Epithelial cell of proximal tubule (primary cell): ENCODE data around the gene IST1. TPM values are rescaled to one million over a fixed set of nuclear protein-coding genes. Genes with fewer than 3 reads are reported as not detected.

Experiments used
- DNase-seq: peaks from one replicate; pipeline ENCODE4 v3.0.0-alpha.2; 2011; ENCODE audit warnings: low read depth
- H3K4me3 ChIP-seq: 2 replicates; pipeline ENCODE4 v1.5.1; 2011; ENCODE audit warnings: low read depth, mild to moderate bottlenecking, low read length
- total RNA-seq: library from RNA; depleted of rRNA; stranded (reverse); fragments of >200 nt; gene quantifications from 2 replicates; pipeline ENCODE4 v1.2.3, GENCODE V29; 2015
- TF ChIP-seq, protein P1 (sequence below): conservative IDR thresholded peaks from 2 replicates; pipeline ENCODE4 v1.5.1; 2012; ENCODE audit warnings: low read depth, mild to moderate bottlenecking, low read length

Gene IST1
- total RNA-seq, 1 donor from 2014 or later = 211 TPM

GRCh38 chr16:71878911-71879310 lies 16.4 kb upstream of the IST1 start:
- DNase-seq = no peak
- no peak overlapping the region for H3K4me3 ChIP-seq
- TF ChIP-seq, protein P1, sequence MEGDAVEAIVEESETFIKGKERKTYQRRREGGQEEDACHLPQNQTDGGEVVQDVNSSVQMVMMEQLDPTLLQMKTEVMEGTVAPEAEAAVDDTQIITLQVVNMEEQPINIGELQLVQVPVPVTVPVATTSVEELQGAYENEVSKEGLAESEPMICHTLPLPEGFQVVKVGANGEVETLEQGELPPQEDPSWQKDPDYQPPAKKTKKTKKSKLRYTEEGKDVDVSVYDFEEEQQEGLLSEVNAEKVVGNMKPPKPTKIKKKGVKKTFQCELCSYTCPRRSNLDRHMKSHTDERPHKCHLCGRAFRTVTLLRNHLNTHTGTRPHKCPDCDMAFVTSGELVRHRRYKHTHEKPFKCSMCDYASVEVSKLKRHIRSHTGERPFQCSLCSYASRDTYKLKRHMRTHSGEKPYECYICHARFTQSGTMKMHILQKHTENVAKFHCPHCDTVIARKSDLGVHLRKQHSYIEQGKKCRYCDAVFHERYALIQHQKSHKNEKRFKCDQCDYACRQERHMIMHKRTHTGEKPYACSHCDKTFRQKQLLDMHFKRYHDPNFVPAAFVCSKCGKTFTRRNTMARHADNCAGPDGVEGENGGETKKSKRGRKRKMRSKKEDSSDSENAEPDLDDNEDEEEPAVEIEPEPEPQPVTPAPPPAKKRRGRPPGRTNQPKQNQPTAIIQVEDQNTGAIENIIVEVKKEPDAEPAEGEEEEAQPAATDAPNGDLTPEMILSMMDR = no peak

DNA sequence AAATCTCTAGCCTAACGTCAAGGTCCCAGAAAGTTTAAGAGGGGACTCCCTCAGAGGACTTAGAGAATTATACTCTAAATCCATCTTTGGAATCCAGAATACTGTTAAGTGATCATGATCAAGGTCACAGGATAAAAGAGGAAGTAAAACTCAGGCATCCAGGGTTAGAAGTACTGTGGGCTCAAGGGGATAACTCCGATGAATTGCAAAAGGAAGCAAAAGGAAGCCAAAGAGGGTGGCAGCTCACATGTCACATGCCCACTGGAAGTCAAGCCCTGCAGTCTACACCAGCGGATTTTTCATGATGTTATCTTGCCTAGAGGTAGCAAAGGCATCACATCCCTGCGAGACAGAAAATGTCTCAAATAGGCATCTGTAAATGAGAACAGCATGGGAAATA lies 15.2 kb upstream of the IST1 start:
- DNase-seq = no peak
- no peak overlapping the region for H3K4me3 ChIP-seq
- TF ChIP-seq, protein P1 = no peak

DNA sequence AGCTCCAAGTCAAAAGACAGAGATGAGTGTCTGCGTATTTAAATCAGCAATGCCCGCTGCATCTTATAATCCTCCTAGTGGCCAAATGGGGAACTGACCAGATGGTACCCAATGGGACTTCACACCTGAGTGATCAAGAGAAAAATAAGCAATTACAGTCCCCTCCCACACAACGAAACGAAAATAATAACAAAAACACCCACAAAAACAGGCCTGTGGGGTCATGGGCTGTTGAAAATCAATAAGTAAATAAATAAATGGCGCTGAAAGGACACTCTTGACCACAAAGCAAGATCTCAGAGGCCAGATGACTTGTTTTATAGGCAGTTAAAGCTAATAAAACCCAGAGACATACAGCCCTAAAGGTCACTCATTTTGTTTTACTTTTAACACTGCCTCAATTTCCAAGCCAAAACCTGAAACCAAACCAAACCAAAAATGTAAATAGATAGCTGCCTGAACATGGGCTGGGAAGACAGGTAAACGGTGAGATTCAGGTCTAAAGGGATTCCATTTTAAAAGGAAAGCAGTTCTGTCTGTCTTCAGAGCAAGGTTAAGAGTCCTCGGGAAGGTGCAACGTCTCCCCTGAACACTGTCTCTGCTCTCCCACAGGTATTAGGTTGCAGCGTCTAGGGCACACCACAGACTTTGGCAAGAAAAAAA lies 12.7 kb upstream of the IST1 start:
- peak overlapping the region; percentile 81 for H3K4me3 ChIP-seq
- peak; percentile 43 for DNase-seq
- TF ChIP-seq, protein P1 = peak; percentile 90

DNA sequence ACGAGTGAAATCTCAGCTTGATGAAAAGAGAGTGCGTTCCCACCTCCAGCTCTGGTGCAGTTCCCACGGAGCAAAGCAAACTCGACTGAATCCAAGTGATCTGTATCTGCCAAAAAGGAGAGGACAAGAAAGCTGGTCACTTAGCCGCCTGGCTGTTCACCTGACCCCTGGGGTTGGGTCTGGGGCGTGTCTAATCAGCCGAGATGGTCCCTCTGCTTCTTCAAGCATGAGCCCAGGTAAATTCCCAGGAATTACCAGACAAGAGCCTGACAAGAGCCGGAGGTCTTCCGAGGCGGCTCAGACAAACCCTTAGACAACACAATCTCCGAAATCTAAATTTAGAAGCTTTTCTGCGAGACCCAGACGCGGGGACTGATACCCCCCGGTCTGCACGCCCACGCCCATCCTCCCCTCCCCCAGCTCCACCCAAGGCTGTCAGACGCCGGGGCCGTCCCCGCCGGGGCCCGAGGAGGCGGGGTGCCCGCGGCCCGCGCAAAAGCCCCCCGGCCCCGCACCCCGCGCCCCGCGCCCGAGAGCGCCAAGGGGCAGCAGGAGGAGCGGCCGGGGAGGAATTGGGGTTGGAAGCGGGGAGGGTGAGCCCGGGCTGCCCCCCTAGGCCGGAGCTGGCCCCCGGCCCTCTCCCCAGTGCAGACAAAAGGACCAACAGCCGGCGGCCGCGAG lies 12.0 kb upstream of the IST1 start:
- H3K4me3 ChIP-seq = peak overlapping the region; percentile 81
- DNase-seq = no peak
- TF ChIP-seq, protein P1 = peak; percentile 33

DNA sequence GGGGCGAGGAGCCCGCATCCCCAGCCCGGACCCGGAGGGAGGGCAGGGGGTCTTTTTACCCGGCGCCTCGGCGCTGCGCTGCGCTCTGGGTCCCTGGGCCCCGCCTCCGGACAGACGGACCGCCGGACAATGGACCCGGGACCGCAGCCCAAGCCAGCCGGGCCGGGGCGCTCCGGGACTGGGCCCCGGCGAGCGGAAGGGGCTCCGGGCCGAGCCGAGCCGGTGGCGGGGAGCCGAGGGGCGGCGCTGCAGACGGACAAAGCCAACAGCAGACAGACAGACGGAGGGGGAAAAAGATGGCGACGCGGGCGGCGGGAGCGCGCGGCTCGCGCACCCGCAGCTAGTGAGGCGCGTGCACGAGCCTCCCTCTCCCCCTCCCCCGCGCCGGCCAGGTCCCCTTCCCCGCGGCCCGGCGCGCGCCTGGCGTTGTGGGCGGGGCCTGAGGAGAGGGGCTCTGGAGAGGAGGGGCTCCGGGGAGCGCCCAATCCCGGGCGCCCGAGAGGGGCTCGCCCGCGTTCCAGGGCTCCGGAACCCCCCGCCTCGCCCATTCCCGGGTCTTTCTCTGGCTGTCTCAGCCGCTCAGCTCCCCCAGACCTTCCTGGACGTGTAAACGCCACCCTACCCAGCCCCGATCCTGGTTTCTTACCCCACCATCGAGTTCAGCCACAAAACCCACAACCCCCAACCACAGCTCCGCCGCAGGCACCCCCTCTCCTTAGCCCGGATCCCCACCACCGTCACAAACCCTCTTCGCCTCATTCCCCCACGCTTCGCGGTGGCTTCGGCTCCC lies 11.3 kb upstream of the IST1 start, which contains the start of gene ZNF821:
Gene ZNF821 (minus strand): TSS at position 334 of the 790 bp plus-strand sequence. CDS start 4,236 bp downstream, outside the sequence.
- peak within 1 kb of the TSS; percentile 81 for H3K4me3 ChIP-seq
- TF ChIP-seq, protein P1 = no peak
- DNase-seq = no peak

DNA sequence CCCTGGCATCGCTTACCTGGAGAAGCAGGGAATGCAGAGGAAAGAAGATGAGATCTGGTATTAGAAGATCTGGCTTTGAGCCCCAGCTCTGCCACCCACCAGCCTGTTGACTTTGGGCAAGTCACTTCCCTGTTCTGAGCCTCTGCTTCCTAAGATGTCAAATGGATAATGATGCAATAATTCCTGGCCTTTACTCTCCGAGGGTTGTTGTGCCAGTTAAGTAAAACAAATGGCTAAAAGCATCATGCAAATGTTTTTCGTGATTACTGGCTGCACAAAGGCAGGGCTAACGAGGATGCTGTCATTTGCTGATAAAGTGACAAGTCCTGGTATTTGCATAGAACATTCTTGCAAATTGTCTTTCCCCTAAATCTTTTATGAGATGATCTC lies 10.1 kb upstream of the IST1 start:
- no peak overlapping the region for H3K4me3 ChIP-seq
- TF ChIP-seq, protein P1 = no peak
- no peak for DNase-seq
